ENCODE results near the gene LATS2.
"Not testable (repeated sequence)": the region's sequence is repeated elsewhere in the genome, so short reads cannot be mapped to it uniquely, and the experiment has no call there.

Gene LATS2

GRCh38 chr13:20991741-20992520, 69.5 kb downstream of the LATS2 start:
- DNase-seq (ENCODE audit: low read depth) = no peak

- no peak for DNase-seq (ENCODE audit: low read depth)
These were observed 70.4 kb downstream of the LATS2 start for GRCh38 chr13:20990910-20991525.

- DNase-seq (ENCODE audit: low read depth) = no peak
These were observed 71.6 kb downstream of the LATS2 start for GRCh38 chr13:20989656-20990321.

GRCh38 chr13:20988909-20989655, 72.3 kb downstream of the LATS2 start:
- DNase-seq (ENCODE audit: low read depth) = no peak

GRCh38 chr13:20988033-20988908, 73.1 kb downstream of the LATS2 start:
- DNase-seq (ENCODE audit: low read depth) = no peak

- no peak for DNase-seq (ENCODE audit: low read depth)
These were observed 73.8 kb downstream of the LATS2 start for GRCh38 chr13:20987599-20987998.

GRCh38 chr13:20984879-20985278, 76.5 kb downstream of the LATS2 start:
- DNase-seq (ENCODE audit: low read depth) = no peak

GRCh38 chr13:20983386-20983785, 78.0 kb downstream of the LATS2 start:
- no peak for DNase-seq (ENCODE audit: low read depth)

- DNase-seq (ENCODE audit: low read depth) = no peak
These were observed 79.9 kb downstream of the LATS2 start for GRCh38 chr13:20981370-20982095.

- no peak for DNase-seq (ENCODE audit: low read depth)
These were observed 80.5 kb downstream of the LATS2 start for GRCh38 chr13:20980899-20981298.

- no peak for DNase-seq (ENCODE audit: low read depth)
These were observed 81.0 kb downstream of the LATS2 start for GRCh38 chr13:20980430-20980829.

GRCh38 chr13:20977394-20977793, 84.0 kb downstream of the LATS2 start:
- DNase-seq (ENCODE audit: low read depth) = no peak

- DNase-seq (ENCODE audit: low read depth) = no peak
These were observed 86.3 kb downstream of the LATS2 start for GRCh38 chr13:20974981-20975585.

GRCh38 chr13:20973886-20974425, 87.4 kb downstream of the LATS2 start:
- DNase-seq (ENCODE audit: low read depth) = no peak

GRCh38 chr13:20972731-20973130, 88.7 kb downstream of the LATS2 start:
- no peak for DNase-seq (ENCODE audit: low read depth)

GRCh38 chr13:20969182-20969581, 92.2 kb downstream of the LATS2 start:
- no peak for DNase-seq (ENCODE audit: low read depth)

GRCh38 chr13:20968745-20969144, 92.6 kb downstream of the LATS2 start:
- DNase-seq (ENCODE audit: low read depth) = no peak

GRCh38 chr13:20967340-20967739, 94.0 kb downstream of the LATS2 start:
- DNase-seq (ENCODE audit: low read depth) = no peak

- DNase-seq (ENCODE audit: low read depth) = no peak
These were observed 96.5 kb downstream of the LATS2 start for GRCh38 chr13:20964904-20965303.

- DNase-seq (ENCODE audit: low read depth) = not testable (repeated sequence)
These were observed 99.7 kb downstream of the LATS2 start for GRCh38 chr13:20961663-20962062.
